HG03045 (cell line): ENCODE measurements around the gene RPTOR.
"Not testable (repeated sequence)": the region's sequence is repeated elsewhere in the genome, so short reads cannot be mapped to it uniquely, and the experiment has no call there.

Experiments
- ATAC-seq: cut with Tn5 transposase; IDR thresholded peaks from one replicate; pipeline ENCODE4 v1.9.1; 2021; ENCODE audit warnings: mild to moderate bottlenecking, moderate library complexity; ENCODE audit not compliant: unreplicated experiment

The RPTOR gene

DNA sequence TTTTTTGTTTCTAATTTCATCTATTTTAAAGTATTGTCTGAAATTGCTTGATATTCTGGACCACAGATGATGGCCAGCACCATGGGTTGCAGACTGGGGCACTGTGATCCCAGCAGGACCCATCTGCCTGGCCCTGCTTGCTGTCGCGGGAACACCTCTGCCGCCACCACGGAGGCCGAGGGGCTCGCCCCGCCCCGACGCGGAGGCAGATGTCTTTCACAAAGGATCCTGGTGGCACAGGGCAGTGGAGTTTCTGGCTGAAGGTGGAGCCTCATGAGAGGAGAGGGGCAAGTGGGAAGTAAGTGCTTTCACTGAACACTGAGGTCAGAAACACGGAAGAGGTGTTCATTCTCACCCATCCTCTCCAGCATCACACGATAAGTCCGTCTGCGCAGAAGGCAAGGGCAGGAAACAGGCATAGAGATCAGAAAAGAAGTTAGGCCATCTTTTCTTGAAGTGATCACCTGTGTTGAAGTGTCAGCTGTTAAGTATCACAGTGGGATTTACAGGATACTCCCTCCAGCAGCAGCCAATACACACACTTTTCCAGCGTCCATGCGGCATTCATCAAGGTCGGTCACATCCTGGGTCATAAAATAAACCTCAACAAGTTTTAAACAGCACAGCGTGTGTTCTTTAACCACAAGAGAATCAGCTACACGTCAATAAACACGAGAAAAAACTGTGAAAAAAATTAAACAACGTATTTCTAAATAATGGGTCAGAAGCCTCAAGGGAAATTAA is 194.5 kb downstream of the RPTOR start:
- ATAC-seq, result no peak

GRCh38 chr17:80740141-80740540 is 195.5 kb downstream of the RPTOR start:
- ATAC-seq, result no peak

DNA sequence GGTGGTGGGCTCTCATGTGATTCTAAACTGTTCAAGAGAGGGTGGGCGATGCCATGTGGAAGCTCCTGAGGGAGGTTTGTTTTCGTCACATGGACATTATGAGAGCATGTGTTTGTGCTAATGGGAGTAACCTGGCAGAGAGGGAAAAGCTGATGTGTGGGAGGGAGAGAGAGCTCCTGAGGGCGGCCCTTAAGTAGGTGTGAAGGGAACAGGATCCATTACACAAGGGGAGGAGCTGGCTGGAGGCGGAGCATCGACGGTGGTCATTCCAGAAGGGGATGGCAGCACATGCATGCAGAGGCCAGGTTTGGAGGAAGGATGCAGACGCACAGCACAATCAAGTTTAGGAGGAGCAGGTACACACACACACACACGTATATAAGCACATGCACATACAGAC is 197.5 kb downstream of the RPTOR start:
- no peak for ATAC-seq

DNA sequence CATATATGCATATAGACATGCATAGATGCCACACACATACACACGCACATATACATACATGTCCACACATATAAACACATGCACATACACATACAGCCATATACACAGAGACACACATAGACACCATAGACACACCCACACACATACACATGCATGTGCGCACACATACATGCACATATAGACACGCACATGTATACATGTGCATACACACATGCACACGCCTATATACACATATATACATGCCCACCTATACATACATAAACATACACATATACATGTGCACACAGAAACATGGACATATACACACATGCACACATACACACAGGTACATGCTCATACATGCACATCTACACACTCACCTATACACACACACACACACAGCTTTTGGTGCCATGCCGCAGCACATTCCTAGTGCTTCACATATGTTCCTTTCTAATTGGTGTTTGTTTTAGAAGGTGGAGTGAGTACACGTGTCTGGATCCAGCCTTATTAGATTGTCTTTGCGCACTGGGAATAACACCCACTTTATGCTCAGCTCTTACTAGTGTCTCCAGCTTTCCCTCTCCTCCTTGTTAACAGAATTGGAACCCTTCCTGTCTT is 198.0 kb downstream of the RPTOR start:
- ATAC-seq, result no peak

- ATAC-seq, result no peak
These were observed 198.6 kb downstream of the RPTOR start for GRCh38 chr17:80743181-80743771.

GRCh38 chr17:80743973-80744372 is 199.3 kb downstream of the RPTOR start:
- ATAC-seq, result not testable (repeated sequence)

DNA sequence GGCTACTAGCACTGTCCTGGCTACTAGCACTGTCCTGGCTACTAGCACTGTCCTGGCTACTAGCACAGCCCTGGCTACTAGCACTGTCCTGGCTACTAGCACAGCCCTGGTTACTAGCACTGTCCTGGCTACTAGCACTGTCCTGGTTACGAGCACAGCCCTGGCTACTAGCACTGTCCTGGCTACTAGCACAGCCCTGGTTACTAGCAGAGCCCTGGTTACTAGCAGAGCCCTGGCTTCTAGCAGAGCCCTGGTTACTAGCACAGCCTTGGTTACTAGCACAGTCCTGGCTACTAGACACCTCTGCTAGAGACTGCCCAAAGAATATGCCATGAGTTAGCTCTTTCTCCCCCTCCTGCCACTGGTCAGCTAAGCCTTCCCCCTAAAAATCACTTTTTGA is 200.1 kb downstream of the RPTOR start:
- ATAC-seq, result not testable (repeated sequence)

- no peak for ATAC-seq
These were observed 200.5 kb downstream of the RPTOR start for GRCh38 chr17:80745183-80745582.

- ATAC-seq, result no peak
These were observed 201.8 kb downstream of the RPTOR start for GRCh38 chr17:80746262-80746935.

DNA sequence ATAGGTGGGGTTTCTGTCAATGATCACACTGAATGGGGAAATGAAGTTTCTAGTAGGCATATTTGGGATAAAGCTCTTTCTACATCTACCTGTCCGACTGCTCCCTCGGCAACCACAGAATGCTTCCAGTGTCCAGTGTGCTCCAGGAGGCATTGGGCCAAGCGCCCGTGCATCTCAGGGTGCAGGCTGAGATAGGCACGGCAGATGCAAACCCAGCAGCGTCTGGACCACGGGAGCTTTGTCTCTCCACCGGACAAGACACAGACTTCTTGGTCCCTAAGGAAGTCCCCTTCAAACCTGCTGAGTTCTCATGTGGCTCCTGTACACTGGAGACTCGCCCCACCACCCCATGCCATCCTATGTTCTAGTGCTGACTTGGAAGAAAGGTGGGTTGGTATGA is 202.8 kb downstream of the RPTOR start:
- no peak for ATAC-seq

- no peak for ATAC-seq
These were observed 205.0 kb downstream of the RPTOR start for GRCh38 chr17:80749611-80750010.

- no peak for ATAC-seq
These were observed 205.6 kb downstream of the RPTOR start for GRCh38 chr17:80750263-80750662.

GRCh38 chr17:80751070-80751945 is 206.7 kb downstream of the RPTOR start:
- ATAC-seq, result no peak

DNA sequence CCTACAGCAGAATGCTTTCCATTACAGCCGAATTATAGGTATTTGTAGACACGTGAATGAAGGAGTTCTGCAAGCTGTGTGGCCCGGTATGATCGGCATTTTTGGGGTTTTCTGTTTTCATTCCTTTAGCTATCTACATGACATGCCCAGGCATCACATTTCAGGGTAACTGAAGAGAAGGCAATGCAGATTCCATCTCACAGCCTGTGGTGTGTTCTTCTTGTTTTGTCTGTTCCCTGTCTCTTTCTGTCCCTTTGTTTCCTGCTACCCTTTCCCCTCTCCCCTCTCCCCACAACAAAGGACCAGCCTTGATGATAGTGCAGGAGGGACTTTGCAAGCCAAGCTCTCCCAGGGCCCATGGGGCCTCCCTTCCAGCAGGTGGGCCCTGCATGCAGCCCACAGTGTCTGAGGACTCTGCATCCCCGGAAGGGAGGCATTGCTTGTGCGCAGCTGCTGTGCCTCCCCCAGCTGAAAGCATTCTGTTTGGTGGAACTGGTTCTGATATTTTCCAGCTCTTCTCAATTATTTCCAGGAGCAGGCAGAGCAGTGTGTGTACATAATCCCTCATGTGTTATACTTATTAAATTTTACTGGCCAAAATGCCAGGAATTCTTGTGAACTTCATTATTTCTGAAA is 207.4 kb downstream of the RPTOR start:
- no peak for ATAC-seq

GRCh38 chr17:80753685-80754345 is 209.2 kb downstream of the RPTOR start:
- no peak for ATAC-seq

DNA sequence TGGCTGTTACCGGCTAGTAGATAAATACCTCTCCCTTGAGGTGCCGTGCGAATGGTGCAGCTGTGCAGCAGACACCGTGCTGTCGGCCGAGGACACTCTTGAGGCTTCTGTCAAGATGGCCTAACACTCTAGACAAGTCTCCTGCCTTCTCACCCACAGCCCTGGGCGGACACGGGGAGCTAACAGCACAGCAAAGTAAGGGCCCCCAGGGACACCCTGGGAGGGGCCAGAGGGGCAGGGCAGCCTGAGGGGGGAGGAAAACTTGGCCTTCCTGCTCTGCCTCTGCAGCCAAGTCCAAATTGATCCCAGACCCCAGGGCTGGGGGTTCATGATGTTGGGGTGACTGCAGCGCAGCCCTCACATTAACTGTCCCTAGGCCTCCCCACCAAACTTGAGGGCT is 210.2 kb downstream of the RPTOR start:
- no peak for ATAC-seq

DNA sequence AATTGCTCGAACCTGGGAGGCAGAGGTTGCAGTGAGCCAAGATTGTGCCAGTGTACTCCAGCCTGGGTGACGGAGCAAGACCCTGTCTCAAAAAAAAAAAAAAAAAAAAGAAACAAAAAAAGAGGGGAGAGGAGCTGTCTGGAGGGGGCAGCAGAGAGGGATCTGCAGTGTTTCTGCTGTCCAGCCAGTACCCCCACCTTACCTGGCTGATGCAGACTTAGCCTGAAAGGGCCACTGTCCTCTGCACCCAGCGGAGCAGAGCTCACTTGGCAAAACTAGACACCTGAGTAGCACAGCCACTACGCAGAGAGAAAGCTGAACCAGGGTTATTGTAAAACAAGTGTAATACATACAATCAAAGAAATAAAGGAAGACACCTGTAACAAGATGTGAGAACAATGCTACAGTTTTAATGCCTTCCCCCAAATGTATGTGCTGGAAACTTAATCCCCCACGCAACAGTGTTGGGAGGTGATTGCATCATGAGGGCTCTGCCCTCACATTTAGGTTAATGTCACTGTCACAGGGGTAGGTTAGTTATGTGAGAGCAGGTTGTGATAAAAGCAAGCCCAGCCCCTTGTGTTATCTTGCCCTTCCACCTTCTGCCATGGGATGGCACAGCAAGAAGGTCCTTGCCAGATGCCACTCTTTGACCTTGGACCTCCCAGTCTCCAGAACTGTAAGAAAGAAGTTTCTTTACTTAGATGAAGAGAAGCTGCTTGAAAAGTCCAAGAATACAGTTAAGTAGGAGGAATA is 211.2 kb downstream of the RPTOR start:
- no peak for ATAC-seq

DNA sequence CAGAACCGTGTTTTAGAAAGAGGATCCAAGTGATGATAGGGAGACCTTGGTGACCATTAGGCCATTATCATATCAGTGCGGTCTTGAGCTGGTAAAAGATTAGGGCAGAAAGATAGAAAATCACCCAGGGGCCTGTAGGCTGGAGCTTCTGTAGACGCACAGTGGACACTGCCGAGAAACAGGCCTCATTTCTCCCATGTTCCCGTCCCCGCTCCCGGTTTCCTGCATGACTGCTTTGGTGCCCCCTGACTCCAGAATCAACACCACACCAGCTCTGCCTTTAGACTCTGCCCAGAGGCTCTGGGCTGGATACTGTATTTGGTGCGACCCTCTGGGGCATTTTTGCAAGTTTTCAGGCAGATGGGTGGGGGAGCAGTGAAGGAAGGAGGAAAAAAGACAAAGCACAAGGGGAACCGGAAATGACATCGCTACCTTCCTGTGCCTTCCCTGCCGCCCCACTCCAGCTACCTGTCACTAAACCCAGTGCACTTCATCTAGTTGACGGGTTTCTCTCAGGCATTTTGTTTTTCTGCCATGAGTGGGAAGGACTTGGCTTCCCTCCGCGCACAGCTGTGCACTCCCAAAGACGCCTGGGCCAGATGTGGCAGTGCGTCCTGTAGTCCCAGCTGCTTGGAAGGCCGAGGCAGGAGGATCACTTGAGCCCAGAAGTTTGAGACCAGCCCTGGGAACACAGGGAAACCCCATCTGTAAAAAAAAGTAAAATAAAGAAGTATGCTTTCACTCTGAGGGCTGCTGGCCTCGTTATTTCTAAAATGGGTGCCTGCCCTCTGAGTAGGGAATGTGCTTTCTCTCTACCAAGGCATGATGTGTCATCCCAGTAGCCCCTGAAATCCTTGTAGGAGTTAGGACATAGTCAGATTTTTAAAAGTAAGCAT is 214.1 kb downstream of the RPTOR start:
- ATAC-seq, result no peak
